Measurements from ENCODE around the gene PARP8. TPM values are rescaled to one million over a fixed set of nuclear protein-coding genes. Genes with fewer than 3 reads are reported as not detected.
"Not testable (repeated sequence)": the region's sequence is repeated elsewhere in the genome, so short reads cannot be mapped to it uniquely, and the experiment has no call there.

Gene PARP8
- total RNA-seq, 1 donor = 30.8 TPM

- TF ChIP-seq, protein P1, sequence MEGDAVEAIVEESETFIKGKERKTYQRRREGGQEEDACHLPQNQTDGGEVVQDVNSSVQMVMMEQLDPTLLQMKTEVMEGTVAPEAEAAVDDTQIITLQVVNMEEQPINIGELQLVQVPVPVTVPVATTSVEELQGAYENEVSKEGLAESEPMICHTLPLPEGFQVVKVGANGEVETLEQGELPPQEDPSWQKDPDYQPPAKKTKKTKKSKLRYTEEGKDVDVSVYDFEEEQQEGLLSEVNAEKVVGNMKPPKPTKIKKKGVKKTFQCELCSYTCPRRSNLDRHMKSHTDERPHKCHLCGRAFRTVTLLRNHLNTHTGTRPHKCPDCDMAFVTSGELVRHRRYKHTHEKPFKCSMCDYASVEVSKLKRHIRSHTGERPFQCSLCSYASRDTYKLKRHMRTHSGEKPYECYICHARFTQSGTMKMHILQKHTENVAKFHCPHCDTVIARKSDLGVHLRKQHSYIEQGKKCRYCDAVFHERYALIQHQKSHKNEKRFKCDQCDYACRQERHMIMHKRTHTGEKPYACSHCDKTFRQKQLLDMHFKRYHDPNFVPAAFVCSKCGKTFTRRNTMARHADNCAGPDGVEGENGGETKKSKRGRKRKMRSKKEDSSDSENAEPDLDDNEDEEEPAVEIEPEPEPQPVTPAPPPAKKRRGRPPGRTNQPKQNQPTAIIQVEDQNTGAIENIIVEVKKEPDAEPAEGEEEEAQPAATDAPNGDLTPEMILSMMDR (IDR thresholded peaks at IDR 0.05; ENCODE audit: extremely low read depth, low read depth, low read length) = no peak
- H3K79me2 ChIP-seq (ENCODE audit: insufficient read depth, low read length) = no peaks in the 10 kb centered on the region
- H3K4me3 ChIP-seq (ENCODE audit: insufficient read depth, low read length) = no peak overlapping the region
Observed at GRCh38 chr5:50691399-50692016, 25.1 kb downstream of the PARP8 start.

DNA sequence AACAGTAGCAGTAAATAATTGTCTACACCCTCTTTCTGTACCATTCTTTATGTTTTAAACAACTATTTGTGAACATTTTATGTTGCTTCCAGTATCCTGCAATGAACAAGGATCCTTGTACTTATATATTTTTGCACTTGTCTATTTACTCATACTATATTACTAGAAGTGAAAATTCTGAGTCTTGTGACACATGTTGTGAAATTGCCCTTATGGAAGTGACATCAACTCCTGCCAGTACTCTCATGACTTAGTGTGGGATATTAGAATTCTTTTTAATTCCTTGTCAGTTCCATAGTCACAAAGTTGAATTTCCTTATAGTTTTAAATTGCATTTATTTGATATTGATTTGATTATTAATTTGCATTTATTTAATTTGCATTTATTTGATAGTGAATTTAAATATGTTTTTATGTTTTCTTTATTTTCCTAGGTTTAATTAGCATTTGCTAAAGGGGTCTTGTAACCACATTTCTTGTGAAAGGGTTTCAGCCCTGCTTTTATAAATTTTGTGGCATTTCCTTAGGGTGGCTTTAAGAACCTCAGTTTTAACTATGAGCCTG, 27.7 kb downstream of the PARP8 start:
- no peak for DNase-seq (ENCODE audit: insufficient read length, low spot score, missing footprints)
- TF ChIP-seq, protein P1 (IDR thresholded peaks at IDR 0.05; ENCODE audit: extremely low read depth, low read depth, low read length) = no peak

More at GRCh38 chr5:50691399-50692016, 25.1 kb downstream of the PARP8 start:
- H3K27me3 ChIP-seq (ENCODE audit: insufficient read depth, low read length) = no peaks in the 10 kb centered on the region
- H2AFZ ChIP-seq (ENCODE audit: low read length) = no peak overlapping the region
- no peak overlapping the region for H3K4me2 ChIP-seq (ENCODE audit: insufficient read depth, low read length)
- H4K20me1 ChIP-seq (ENCODE audit: insufficient read depth, low read length) = no peaks in the 10 kb centered on the region
- H3K36me3 ChIP-seq (ENCODE audit: insufficient read depth, low read length) = no peaks in the 10 kb centered on the region
- no peak overlapping the region for H3K27ac ChIP-seq (ENCODE audit: low read depth, low read length)
- no peaks in the 10 kb centered on the region for H3K4me1 ChIP-seq (ENCODE audit: insufficient read depth, low read length)
- DNase-seq (ENCODE audit: insufficient read length, low spot score, missing footprints) = no peak
- H3K9me3 ChIP-seq (ENCODE audit: low read depth, low read length) = no peaks in the 10 kb centered on the region

DNA sequence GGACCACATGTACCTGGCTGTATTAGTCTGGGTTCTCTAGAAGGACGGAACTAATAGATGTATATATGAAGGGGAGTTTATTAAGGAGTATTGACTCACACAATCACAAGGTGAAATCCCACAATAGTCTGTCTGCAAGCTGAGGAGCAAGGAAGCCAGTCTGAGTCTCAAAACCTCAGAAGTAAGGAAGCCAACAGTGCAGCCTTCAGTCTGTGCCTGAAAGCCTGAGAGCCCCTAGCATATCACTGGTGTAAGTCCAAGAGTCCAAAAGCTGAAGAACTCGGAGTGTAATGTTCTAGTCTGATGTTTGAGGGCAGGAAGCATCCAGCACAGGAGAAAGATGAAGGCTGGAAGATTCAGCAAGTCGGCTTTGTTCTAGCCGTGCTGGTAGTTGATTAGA, 28.2 kb downstream of the PARP8 start:
- H3K4me1 ChIP-seq (ENCODE audit: insufficient read depth, low read length); H3K4me3 ChIP-seq (ENCODE audit: insufficient read depth, low read length); H3K9me3 ChIP-seq (ENCODE audit: low read depth, low read length); H3K79me2 ChIP-seq (ENCODE audit: insufficient read depth, low read length); H2AFZ ChIP-seq (ENCODE audit: low read length); H4K20me1 ChIP-seq (ENCODE audit: insufficient read depth, low read length); H3K27ac ChIP-seq (ENCODE audit: low read depth, low read length); H3K27me3 ChIP-seq (ENCODE audit: insufficient read depth, low read length); DNase-seq (ENCODE audit: insufficient read length, low spot score, missing footprints); H3K4me2 ChIP-seq (ENCODE audit: insufficient read depth, low read length); H3K36me3 ChIP-seq (ENCODE audit: insufficient read depth, low read length): not testable (repeated sequence)

More for the DNA sequence above, 27.7 kb downstream of the PARP8 start:
- no peaks in the 10 kb centered on the region for H3K9me3 ChIP-seq (ENCODE audit: low read depth, low read length)
- H3K27ac ChIP-seq (ENCODE audit: low read depth, low read length) = no peak overlapping the region
- no peak overlapping the region for H3K4me3 ChIP-seq (ENCODE audit: insufficient read depth, low read length)
- no peaks in the 10 kb centered on the region for H3K4me1 ChIP-seq (ENCODE audit: insufficient read depth, low read length)
- no peaks in the 10 kb centered on the region for H4K20me1 ChIP-seq (ENCODE audit: insufficient read depth, low read length)
- H3K4me2 ChIP-seq (ENCODE audit: insufficient read depth, low read length) = no peak overlapping the region
- no peaks in the 10 kb centered on the region for H3K79me2 ChIP-seq (ENCODE audit: insufficient read depth, low read length)
- H3K27me3 ChIP-seq (ENCODE audit: insufficient read depth, low read length) = no peaks in the 10 kb centered on the region
- no peak overlapping the region for H2AFZ ChIP-seq (ENCODE audit: low read length)
- H3K36me3 ChIP-seq (ENCODE audit: insufficient read depth, low read length) = no peaks in the 10 kb centered on the region

GRCh38 chr5:50697739-50698138, 31.3 kb downstream of the PARP8 start:
- H3K9me3 ChIP-seq (ENCODE audit: low read depth, low read length) = no peaks in the 10 kb centered on the region
- H3K79me2 ChIP-seq (ENCODE audit: insufficient read depth, low read length) = no peaks in the 10 kb centered on the region
- H2AFZ ChIP-seq (ENCODE audit: low read length) = no peak overlapping the region
- TF ChIP-seq, protein P1 (IDR thresholded peaks at IDR 0.05; ENCODE audit: extremely low read depth, low read depth, low read length) = no peak
- no peak overlapping the region for H3K4me3 ChIP-seq (ENCODE audit: insufficient read depth, low read length)
- H4K20me1 ChIP-seq (ENCODE audit: insufficient read depth, low read length) = no peaks in the 10 kb centered on the region
- H3K4me2 ChIP-seq (ENCODE audit: insufficient read depth, low read length) = no peak overlapping the region
- no peak overlapping the region for H3K27ac ChIP-seq (ENCODE audit: low read depth, low read length)
- no peaks in the 10 kb centered on the region for H3K36me3 ChIP-seq (ENCODE audit: insufficient read depth, low read length)
- H3K4me1 ChIP-seq (ENCODE audit: insufficient read depth, low read length) = no peaks in the 10 kb centered on the region
- no peaks in the 10 kb centered on the region for H3K27me3 ChIP-seq (ENCODE audit: insufficient read depth, low read length)
- no peak for DNase-seq (ENCODE audit: insufficient read length, low spot score, missing footprints)

All from osteoblast (primary cell).